ENCODE results near the gene UPF2.

The UPF2 gene

DNA sequence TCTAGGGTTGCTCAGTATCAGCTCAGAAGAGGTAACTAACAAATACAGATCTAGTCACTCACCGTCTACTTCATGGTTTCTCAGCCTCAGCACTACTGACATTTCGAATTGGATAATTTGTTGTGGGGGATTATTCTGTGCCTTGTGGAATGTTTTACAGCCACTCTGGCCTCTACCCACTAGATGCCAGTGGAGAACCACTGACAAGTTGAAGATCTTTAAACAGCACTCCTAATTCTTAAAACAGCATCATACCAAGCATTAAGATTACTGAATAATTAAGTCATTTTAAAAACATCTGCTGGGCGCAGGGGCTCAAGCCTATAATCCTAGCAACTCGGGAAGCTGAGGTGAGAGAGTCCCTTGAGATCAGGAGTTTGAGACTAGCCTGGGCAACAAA lies 82.6 kb downstream of the UPF2 start:
- DNase-seq = no peak

DNA sequence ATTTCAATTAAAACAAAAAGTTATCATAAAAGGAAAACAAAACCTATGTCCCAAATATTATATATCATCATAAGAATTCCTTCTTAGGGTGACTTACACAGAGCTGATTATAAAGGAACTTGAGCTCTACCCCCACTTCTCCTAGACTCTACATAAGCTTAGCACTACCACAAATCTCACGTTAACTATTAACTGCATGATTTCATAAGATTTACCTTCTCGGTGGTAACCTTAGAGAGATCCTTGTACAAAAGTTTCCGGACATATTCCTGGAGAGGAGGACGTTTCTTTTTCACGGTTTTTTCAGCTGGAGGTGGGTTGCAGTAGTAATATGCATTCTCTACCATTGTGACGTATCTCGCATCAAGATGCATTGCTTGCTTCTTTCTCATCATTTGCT lies 83.7 kb downstream of the UPF2 start:
- no peak for DNase-seq

DNA sequence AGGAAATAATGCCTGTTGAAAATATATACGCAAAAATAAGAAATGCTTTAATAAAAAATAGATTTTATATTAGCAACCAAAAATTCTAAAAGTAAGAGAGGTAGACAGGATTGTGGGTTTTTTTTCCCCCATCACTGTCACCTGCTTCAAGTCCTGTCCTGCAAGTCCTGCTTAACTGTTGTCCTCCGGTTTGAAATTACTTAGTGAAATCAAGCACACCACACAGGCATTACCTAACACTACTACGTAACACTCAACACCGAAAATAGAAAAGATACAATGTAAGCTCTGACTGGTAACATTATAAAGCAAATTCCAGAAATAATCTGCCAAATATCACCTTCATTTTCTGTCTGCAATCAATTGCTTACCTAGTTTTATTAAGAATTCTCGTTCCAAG lies 90.9 kb downstream of the UPF2 start:
- DNase-seq = no peak

DNA sequence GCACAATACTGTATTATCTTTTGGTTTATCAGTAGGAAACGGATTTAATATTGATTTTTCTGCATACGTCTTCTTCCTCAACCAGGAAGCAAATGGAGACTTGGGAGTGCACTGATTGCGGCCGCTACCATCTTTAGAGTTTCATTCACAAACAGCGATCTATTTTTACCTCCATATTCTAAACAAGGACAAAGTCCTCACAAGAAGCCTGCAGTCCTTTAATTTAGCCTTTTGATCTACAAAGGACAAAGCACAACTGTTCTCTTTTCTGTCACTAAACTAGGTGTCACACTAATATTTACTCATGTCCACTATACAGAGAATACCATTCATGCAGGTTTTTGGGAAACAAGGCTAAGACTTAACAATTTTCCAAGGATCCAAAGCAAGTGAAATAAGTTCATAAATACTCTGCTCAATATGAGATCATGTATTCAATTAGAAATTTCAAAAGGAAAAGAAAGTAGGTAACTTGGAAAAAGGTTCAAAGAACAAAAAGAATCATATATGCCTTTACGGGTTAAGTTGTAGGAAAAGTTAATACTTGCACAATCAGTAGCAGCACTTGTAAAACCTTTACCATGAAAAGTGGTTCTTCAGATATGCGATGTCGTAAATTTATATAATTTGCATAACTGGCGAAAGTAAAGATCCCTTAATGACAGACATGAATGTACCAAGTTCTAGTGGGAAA lies 92.1 kb downstream of the UPF2 start:
- no peak for DNase-seq

- DNase-seq = no peak
Observed at GRCh38 chr10:11949152-11949551, 93.5 kb downstream of the UPF2 start.

GRCh38 chr10:11946652-11947051 lies 96.0 kb downstream of the UPF2 start:
- no peak for DNase-seq

GRCh38 chr10:11936389-11937152 lies 106.0 kb downstream of the UPF2 start:
- DNase-seq = no peak

GRCh38 chr10:11934262-11934661 lies 108.3 kb downstream of the UPF2 start:
- no peak for DNase-seq

DNA sequence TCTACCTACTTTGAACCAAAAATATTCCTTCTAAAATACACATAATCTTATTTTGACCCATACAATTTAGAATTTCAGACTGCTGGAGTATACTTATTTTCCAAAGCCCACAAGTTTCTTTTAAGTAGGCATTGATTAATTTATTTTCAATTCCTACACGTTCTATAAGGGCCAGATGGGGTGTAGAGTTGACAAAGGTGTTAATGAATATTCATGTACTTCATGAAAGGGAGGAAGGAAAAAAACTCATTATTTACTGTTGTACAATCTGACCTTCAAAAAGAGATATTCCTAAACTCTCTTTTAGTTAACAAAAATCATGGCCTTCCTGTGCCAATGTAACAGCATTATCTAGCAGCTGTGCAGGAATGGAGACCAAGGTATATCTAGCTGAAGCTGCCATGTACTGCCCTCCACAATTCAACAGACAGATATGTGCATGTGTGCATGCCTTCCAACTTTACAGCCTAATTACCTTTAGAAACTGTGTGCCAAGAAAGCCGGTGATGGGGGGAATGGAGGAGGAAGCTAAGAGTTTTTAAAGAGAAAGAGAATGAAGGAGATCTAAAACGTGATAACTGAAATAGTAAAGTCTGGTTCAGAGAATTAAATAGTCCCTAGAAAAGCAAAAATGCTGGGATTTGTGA lies 108.9 kb downstream of the UPF2 start:
- no peak for DNase-seq

GRCh38 chr10:11931038-11931437 lies 111.6 kb downstream of the UPF2 start:
- no peak for DNase-seq

DNA sequence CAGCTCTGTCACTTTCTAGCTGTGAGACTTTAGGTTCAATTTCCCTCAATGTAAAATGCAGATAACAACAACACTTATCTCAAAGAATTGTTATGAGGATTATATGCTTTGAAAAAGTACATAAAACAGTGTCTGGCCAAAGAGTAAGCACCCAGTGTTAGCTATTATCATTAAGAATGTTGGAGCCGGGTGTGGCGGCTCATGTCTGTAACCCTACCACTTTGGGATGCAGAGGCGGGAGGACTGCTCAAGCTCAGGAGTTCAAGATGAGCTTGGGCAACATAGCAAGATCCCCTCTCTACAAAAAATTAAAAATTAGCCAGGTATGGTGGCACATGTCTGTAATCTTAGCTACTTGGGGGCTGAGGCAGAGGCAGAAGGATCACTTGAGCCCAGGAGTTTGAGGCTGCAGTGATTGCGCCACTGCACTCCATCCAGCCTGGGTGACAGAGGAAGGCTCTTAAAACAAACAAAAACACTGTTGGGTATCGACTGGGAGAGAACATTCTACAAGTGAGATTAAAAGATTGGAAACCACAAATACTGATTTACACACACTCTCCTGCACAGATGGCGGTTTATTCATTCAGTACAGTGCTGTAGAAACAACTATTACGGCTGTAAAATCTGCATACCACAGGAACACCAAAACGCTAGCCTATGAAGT lies 112.2 kb downstream of the UPF2 start:
- DNase-seq = no peak

GRCh38 chr10:11927746-11928145 lies 114.9 kb downstream of the UPF2 start:
- no peak for DNase-seq

- no peak for DNase-seq
Observed at GRCh38 chr10:11921800-11922392, 120.7 kb downstream of the UPF2 start.

DNA sequence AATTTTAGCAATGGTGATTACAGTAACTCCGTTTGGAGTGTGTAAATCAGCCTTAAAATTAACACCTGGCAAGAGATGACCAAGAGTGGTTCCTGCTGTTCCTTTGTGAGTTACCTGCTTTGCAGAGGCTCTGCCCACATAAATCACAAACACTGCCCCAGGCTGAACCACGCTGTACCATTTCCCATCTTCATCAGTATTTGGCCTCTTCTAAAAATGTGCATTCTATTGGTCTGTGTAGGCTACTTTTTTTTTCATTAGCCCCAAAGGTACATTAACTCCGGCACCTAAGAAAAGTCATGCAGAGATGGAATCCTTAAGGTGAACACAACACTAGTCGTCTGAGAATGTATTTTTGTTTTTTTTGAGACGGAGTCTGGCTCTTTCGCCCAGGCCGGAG lies 123.3 kb downstream of the UPF2 start:
- no peak for DNase-seq

- no peak for DNase-seq
Observed at GRCh38 chr10:11918384-11918783, 124.2 kb downstream of the UPF2 start.

DNA sequence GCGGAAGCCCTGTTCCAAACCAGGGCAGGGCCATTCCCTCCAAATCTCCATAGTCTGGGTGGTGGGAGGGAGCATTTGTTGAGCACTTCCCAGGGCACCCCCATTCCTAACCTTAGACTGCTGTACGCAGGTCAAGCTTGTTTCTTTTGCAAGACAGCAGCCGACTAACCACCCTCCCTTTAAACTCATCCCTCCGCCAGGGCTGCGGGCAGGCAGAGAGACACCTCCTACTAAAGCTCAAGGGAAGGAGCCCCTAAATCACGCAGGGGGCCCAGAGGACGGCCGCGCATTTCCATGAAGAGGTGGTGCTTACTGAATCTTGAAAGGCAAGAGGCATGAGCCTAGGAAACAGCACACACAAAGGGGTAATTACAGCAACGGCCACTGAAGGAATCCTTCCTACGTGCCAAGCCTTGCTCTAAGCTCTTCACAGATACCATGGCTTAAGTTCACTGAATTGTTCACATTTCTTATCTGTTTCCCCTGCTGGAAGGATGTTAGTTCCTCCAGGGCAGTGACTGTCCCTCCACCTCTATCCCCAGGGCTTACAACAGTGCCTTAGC lies 129.4 kb downstream of the UPF2 start:
- no peak for DNase-seq

GRCh38 chr10:11910102-11910501 lies 132.5 kb downstream of the UPF2 start:
- DNase-seq = no peak

- no peak for DNase-seq
Observed at GRCh38 chr10:11909618-11910017, 133.0 kb downstream of the UPF2 start.

- DNase-seq = no peak
Observed at GRCh38 chr10:11908991-11909390, 133.6 kb downstream of the UPF2 start.

DNA sequence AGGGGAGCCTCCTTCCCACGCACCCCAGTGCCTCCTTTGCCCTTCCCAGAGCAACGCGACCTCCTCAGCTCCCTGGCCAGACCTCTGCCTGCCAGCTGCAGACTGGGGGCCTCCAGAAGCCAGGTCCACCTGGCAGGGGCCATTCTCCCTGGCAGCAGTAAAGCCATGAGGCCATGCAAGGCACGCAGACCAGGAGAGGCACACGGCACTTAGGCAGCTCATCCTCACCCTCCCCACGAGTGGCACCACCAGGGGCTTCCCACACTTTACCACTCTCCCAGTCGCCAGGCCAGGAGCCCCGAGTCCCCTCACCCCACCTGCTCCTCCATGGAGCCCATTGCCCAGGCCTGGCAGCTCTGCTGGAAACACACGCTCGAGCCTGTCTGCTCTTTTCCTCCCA lies 134.1 kb downstream of the UPF2 start:
- DNase-seq = no peak

DNA sequence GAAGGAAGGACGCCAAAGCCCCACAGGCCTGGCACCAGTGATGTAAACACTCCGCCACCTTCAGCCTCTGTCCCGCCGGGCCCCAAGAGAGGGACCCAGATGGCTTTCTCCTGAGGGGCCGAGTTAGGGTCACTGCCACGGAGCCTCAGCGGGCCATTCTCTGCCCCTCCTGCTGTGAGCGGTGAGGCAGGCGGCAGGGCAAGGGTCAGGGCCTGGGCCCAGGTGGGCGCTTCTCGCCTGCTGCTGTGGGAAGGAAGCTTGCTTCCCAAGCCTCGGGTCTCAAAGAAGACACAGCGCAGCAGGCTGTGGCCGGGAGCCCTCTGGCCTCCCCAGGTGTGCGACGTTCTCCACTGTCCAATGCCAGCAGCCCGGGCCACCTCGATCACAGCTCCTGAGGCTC lies 134.7 kb downstream of the UPF2 start:
- no peak for DNase-seq

GRCh38 chr10:11906714-11907113 lies 135.9 kb downstream of the UPF2 start:
- no peak for DNase-seq

- no peak for DNase-seq
Observed at GRCh38 chr10:11902646-11903045, 140.0 kb downstream of the UPF2 start.
